HEK293T (cell line): Measurements from ENCODE around the gene NKAPD1.

Experiments used
- FOXM1 ChIP-seq: fragments of 450-650 bp; IDR thresholded peaks from 2 replicates; pipeline ENCODE4 v1.6.1; 2017; ENCODE audit warnings: mild to moderate bottlenecking, borderline replicate concordance
- L3MBTL2 ChIP-seq: fragments of 450-650 bp; conservative IDR thresholded peaks from 2 replicates; pipeline ENCODE4 v1.6.1; 2016; ENCODE audit warnings: mild to moderate bottlenecking
- LEF1 ChIP-seq: fragments of 450-650 bp; IDR thresholded peaks from 2 replicates; pipeline ENCODE4 v1.6.1; 2017; ENCODE audit warnings: mild to moderate bottlenecking, borderline replicate concordance
- NFRKB ChIP-seq: fragments of 450-650 bp; IDR thresholded peaks from 2 replicates; pipeline ENCODE4 v1.6.1; 2016; ENCODE audit warnings: mild to moderate bottlenecking, moderate library complexity
- SP1 ChIP-seq: fragments of 450-650 bp; IDR thresholded peaks from 2 replicates; pipeline ENCODE4 v1.6.1; 2017
- TARDBP ChIP-seq: fragments of 450-650 bp; IDR thresholded peaks from 2 replicates; pipeline ENCODE4 v1.6.1; 2016
- ZNF384 ChIP-seq: fragments of 450-650 bp; IDR thresholded peaks from 2 replicates; pipeline ENCODE4 v1.6.1; 2016

DNA sequence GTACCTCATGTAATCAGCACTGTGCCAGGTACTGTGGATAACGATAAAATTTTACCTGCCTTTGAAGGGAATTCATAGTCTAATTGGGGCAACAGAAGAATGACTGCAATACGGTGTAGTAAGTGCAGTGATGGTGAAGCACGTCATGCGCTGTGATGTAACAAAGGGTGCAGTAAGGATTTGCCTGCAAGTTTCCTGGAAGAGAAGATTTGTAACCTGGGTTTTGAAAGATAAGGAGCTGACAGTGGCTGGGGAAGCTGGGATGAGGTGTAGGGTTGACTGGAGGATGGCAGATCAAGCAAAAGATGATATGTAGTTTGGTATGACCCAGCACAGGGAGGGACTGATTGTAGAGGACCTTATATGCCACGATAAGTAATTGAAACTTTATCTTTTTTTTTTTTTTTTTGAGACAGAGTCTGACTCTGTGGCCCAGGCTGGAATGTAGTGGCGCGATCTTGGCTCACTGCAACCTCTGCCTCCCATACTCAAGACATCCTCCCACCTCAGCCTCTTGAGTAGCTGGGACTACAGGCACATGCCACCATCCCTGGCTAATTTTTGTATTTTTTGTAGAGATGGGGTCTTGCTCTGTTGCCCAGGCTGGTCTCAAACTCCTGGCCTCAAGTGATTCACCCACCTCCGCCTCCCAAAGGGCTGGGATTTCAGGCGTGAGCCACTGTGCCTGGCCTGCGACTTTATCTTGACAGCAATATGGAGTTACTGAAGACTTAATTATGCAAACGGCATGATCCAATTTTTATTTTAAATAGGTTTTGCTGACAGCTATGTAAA is 23.8 kb downstream of the NKAPD1 start:
- TF ChIP-seq LEF1 (no peak), TARDBP (no peak), SP1 (no peak), FOXM1 (no peak), ZNF384 (no peak), NFRKB (no peak), L3MBTL2 (no peak)
